Vagina (tissue), 2 donors: ENCODE data around the gene PPFIBP1. TPM values are rescaled to one million over a fixed set of nuclear protein-coding genes. Genes with fewer than 3 reads are reported as not detected.
"Not testable (repeated sequence)": the region's sequence is repeated elsewhere in the genome, so short reads cannot be mapped to it uniquely, and the experiment has no call there.

Source experiments
- DNase-seq, 2 donors: peaks; one replicate each; pipeline ENCODE4 v3.0.0-alpha.2; 2017; ENCODE audit errors: extremely low spot score in 2 of 2
- H3K27ac ChIP-seq: fragments of 200-600 bp; sonication (generic); one replicate; pipeline ENCODE4 v1.5.1; 2019
- H3K27me3 ChIP-seq: fragments of 200-600 bp; sonication (generic); one replicate; pipeline ENCODE4 v1.5.1; 2019
- H3K36me3 ChIP-seq, 2 donors: fragments of 200-600 bp; sonication (generic); one replicate each; pipeline ENCODE4 v1.5.1; 2017 to 2019
- H3K4me1 ChIP-seq: fragments of 200-600 bp; sonication (generic); one replicate; pipeline ENCODE4 v1.5.1; 2019
- H3K4me3 ChIP-seq, 2 donors: fragments of 200-600 bp; sonication (generic); 1 replicate in 1 of 2; 2 replicates in 1 of 2; pipeline ENCODE4 v1.5.1; 2016 to 2019
- H3K9me3 ChIP-seq: fragments of 200-600 bp; sonication (generic); one replicate; pipeline ENCODE4 v1.5.1; 2019
- CTCF ChIP-seq, 3 experiments: fragments of 450-650 bp in 2 of 3; fragments of 200-600 bp in 1 of 3; sonication (generic) in 1 of 3; IDR thresholded peaks; one replicate each; pipeline ENCODE4 v1.5.1; 2017 to 2019; ENCODE audit warnings: antibody characterized with exemption in 3 of 3, mild to moderate bottlenecking in 2 of 3, moderate library complexity in 2 of 3
- POLR2A ChIP-seq, 2 donors: fragments of 450-650 bp; IDR thresholded peaks; one replicate each; pipeline ENCODE4 v1.6.1; 2017; ENCODE audit warnings: antibody characterized with exemption in 2 of 2, mild to moderate bottlenecking in 2 of 2, moderate library complexity in 2 of 2
- POLR2AphosphoS5 ChIP-seq, 2 donors: sonication (generic); formaldehyde crosslinking; IDR thresholded peaks; one replicate each; pipeline ENCODE4 v1.9.0; 2017; ENCODE audit warnings: antibody characterized with exemption in 2 of 2, mild to moderate bottlenecking in 2 of 2, low read depth in 1 of 2; ENCODE audit not compliant: insufficient read depth in 1 of 2
- intact Hi-C: fragments of 100-400 bp; cut with DNase I; formaldehyde crosslinking; loops from one replicate; pipeline ENCODE4 v1.15.1; 2023
- total RNA-seq: library from RNA; depleted of rRNA; stranded (reverse); fragments of >200 nt; gene quantifications from one replicate; pipeline ENCODE4 v1.2.3, GENCODE V29; 2016

PPFIBP1 gene
- total RNA-seq, 1 donor from 2014 or later, result 101 TPM

- intact Hi-C loops, result no loop called here
- no peaks in the 10 kb centered on the region for H3K9me3 ChIP-seq
- H3K27ac ChIP-seq, result no peak overlapping the region
- TF ChIP-seq POLR2A (IDR thresholded peaks at IDR 0.05) (no peak), POLR2AphosphoS5 (IDR thresholded peaks at IDR 0.05; ENCODE audit: insufficient read depth in 1 of 2, low read depth in 1 of 2) (no peak), CTCF (IDR thresholded peaks at IDR 0.05) (no peak)
- no peak overlapping the region for H3K4me3 ChIP-seq
- peaks cover 40% of the 10 kb centered on the region for H3K4me1 ChIP-seq
- DNase-seq, result no peak
- H3K27me3 ChIP-seq, result no peaks in the 10 kb centered on the region
- H3K36me3 ChIP-seq, result no peaks in the 10 kb centered on the region
These were observed 53.7 kb downstream of the PPFIBP1 start for GRCh38 chr12:27577688-27578087.

GRCh38 chr12:27578689-27579372 is 54.8 kb downstream of the PPFIBP1 start:
- H3K4me1 ChIP-seq, result peaks cover 47% of the 10 kb centered on the region
- H3K9me3 ChIP-seq, result no peaks in the 10 kb centered on the region
- intact Hi-C loops, result no loop called here
- DNase-seq, result no peak
- TF ChIP-seq POLR2A (IDR thresholded peaks at IDR 0.05), result no peak
- no peak for TF ChIP-seq POLR2AphosphoS5 (IDR thresholded peaks at IDR 0.05; ENCODE audit: insufficient read depth in 1 of 2, low read depth in 1 of 2)
- TF ChIP-seq CTCF (IDR thresholded peaks at IDR 0.05), result no peak
- no peak overlapping the region for H3K4me3 ChIP-seq
- H3K36me3 ChIP-seq, result no peaks in the 10 kb centered on the region
- no peaks in the 10 kb centered on the region for H3K27me3 ChIP-seq
- no peak overlapping the region for H3K27ac ChIP-seq

- DNase-seq, result no peak
- Histone ChIP-seq H3K9me3 (no peaks in the 10 kb centered on the region), H3K4me3 (no peak overlapping the region), H3K27me3 (no peaks in the 10 kb centered on the region), H3K27ac (no peak overlapping the region), H3K4me1 (peaks cover 30% of the 10 kb centered on the region), H3K36me3 (no peaks in the 10 kb centered on the region)
- intact Hi-C loops, result no loop called here
- TF ChIP-seq POLR2AphosphoS5 (IDR thresholded peaks at IDR 0.05; ENCODE audit: insufficient read depth in 1 of 2, low read depth in 1 of 2) (no peak), CTCF (IDR thresholded peaks at IDR 0.05) (no peak), POLR2A (IDR thresholded peaks at IDR 0.05) (no peak)
These were observed 56.7 kb downstream of the PPFIBP1 start for GRCh38 chr12:27580561-27581330.

GRCh38 chr12:27581331-27581671 is 57.3 kb downstream of the PPFIBP1 start:
- H3K36me3 ChIP-seq, DNase-seq, H3K9me3 ChIP-seq, H3K27ac ChIP-seq, intact Hi-C loops, H3K27me3 ChIP-seq, H3K4me3 ChIP-seq: not testable (repeated sequence)
- peaks cover 24% of the 10 kb centered on the region for H3K4me1 ChIP-seq

GRCh38 chr12:27581833-27582232 is 57.8 kb downstream of the PPFIBP1 start:
- H3K27ac ChIP-seq, H3K9me3 ChIP-seq, DNase-seq, H3K4me3 ChIP-seq, H3K36me3 ChIP-seq, H3K27me3 ChIP-seq, intact Hi-C loops: not testable (repeated sequence)
- peaks cover 19% of the 10 kb centered on the region for H3K4me1 ChIP-seq

- Histone ChIP-seq H3K4me1 (peaks cover 19% of the 10 kb centered on the region), H3K27ac (peak overlapping the region; percentile 10)
- H3K4me3 ChIP-seq, DNase-seq, H3K36me3 ChIP-seq, H3K9me3 ChIP-seq, H3K27me3 ChIP-seq, intact Hi-C loops: not testable (repeated sequence)
These were observed 58.4 kb downstream of the PPFIBP1 start for GRCh38 chr12:27582445-27582844.
